Fibroblast of the conjunctiva (primary cell): Measurements from ENCODE around the gene NWD2.
"Not testable (repeated sequence)": the region's sequence is repeated elsewhere in the genome, so short reads cannot be mapped to it uniquely, and the experiment has no call there.

Experiments
- DNase-seq: peaks from one replicate; pipeline ENCODE4 v3.0.0-alpha.2; 2010; ENCODE audit warnings: low read depth

Gene NWD2

GRCh38 chr4:37470245-37470644 is 225.7 kb downstream of the NWD2 start:
- DNase-seq = no peak

GRCh38 chr4:37471093-37471492 is 226.6 kb downstream of the NWD2 start:
- DNase-seq = no peak

- DNase-seq = no peak
Observed at GRCh38 chr4:37471971-37472370, 227.4 kb downstream of the NWD2 start.

- DNase-seq = no peak
Observed at GRCh38 chr4:37473807-37474206, 229.3 kb downstream of the NWD2 start.

GRCh38 chr4:37475087-37475486 is 230.5 kb downstream of the NWD2 start:
- no peak for DNase-seq

- DNase-seq = no peak
Observed at GRCh38 chr4:37475776-37476175, 231.2 kb downstream of the NWD2 start.

GRCh38 chr4:37476256-37476655 is 231.7 kb downstream of the NWD2 start:
- DNase-seq = no peak

GRCh38 chr4:37476691-37477090 is 232.1 kb downstream of the NWD2 start:
- DNase-seq = no peak

GRCh38 chr4:37477126-37477525 is 232.6 kb downstream of the NWD2 start:
- DNase-seq = no peak

GRCh38 chr4:37478151-37478550 is 233.6 kb downstream of the NWD2 start:
- no peak for DNase-seq

GRCh38 chr4:37480509-37480908 is 236.0 kb downstream of the NWD2 start:
- DNase-seq = no peak

GRCh38 chr4:37481547-37482122 is 237.1 kb downstream of the NWD2 start:
- no peak for DNase-seq

- no peak for DNase-seq
Observed at GRCh38 chr4:37482236-37482913, 237.8 kb downstream of the NWD2 start.

GRCh38 chr4:37483610-37484009 is 239.1 kb downstream of the NWD2 start:
- no peak for DNase-seq

- DNase-seq = no peak
Observed at GRCh38 chr4:37486166-37486565, 241.6 kb downstream of the NWD2 start.

GRCh38 chr4:37487668-37488067 is 243.1 kb downstream of the NWD2 start:
- no peak for DNase-seq

GRCh38 chr4:37489697-37490096 is 245.2 kb downstream of the NWD2 start:
- DNase-seq = no peak

- DNase-seq = no peak
Observed at GRCh38 chr4:37490391-37491347, 246.1 kb downstream of the NWD2 start.

GRCh38 chr4:37495353-37495752 is 250.8 kb downstream of the NWD2 start:
- DNase-seq = not testable (repeated sequence)
